Stomach (tissue), 9 donors: ENCODE results near the gene RBFOX2. TPM values are rescaled to one million over a fixed set of nuclear protein-coding genes. Genes with fewer than 3 reads are reported as not detected.
A peak's percentile ranks its signal among the peaks of the same experiment; 100 is the strongest.

ENCODE experiments used
- DNase-seq, 2 donors: peaks; one replicate each; pipeline versions ENCODE4 v3.0.0 to v3.0.0-alpha.2; 2013 to 2019
- H3K27ac ChIP-seq, 5 donors: fragments of 200-600 bp in 4 of 5; sonication (generic) in 4 of 5; one replicate each; pipeline ENCODE4 v1.5.1; 2013 to 2019; ENCODE audit warnings: mild to moderate bottlenecking in 1 of 5, moderate library complexity in 1 of 5
- H3K27me3 ChIP-seq, 3 donors: fragments of 200-600 bp; sonication (generic); one replicate each; pipeline ENCODE4 v1.5.1; 2017 to 2019; ENCODE audit warnings: mixed run types in 1 of 3
- H3K36me3 ChIP-seq, 4 donors: fragments of 200-600 bp; sonication (generic); 1 replicate in 3 of 4; 2 replicates in 1 of 4; pipeline ENCODE4 v1.5.1; 2016 to 2019
- H3K4me1 ChIP-seq, 4 donors: fragments of 200-600 bp; sonication (generic); one replicate each; pipeline ENCODE4 v1.5.1; 2016 to 2019
- H3K4me3 ChIP-seq, 4 donors: fragments of 200-600 bp; sonication (generic) in 3 of 4; one replicate each; pipeline ENCODE4 v1.5.1; 2016 to 2019; ENCODE audit warnings: mild to moderate bottlenecking in 1 of 4
- H3K9me3 ChIP-seq, 4 donors: fragments of 200-600 bp; sonication (generic); one replicate each; pipeline ENCODE4 v1.5.1; 2016 to 2019
- CTCF ChIP-seq, 7 experiments: fragments of 450-650 bp in 4 of 7; fragments of 200-600 bp in 3 of 7; sonication (generic) in 3 of 7; IDR thresholded peaks; one replicate each; pipeline ENCODE4 v1.5.1; 2016 to 2019; ENCODE audit warnings: antibody characterized with exemption in 7 of 7, control low read depth in 2 of 7, mild to moderate bottlenecking in 1 of 7
- EP300 ChIP-seq: sonication (generic); formaldehyde crosslinking; IDR thresholded peaks from one replicate; pipeline ENCODE4 v1.6.1; 2017; ENCODE audit warnings: antibody characterized with exemption
- POLR2A ChIP-seq, 4 donors: fragments of 450-650 bp; IDR thresholded peaks; one replicate each; pipeline ENCODE4 v1.6.1; 2016; ENCODE audit warnings: antibody characterized with exemption in 4 of 4, control low read depth in 2 of 4, mild to moderate bottlenecking in 1 of 4, moderate library complexity in 1 of 4
- POLR2AphosphoS5 ChIP-seq, 3 donors: sonication (generic); formaldehyde crosslinking; IDR thresholded peaks; one replicate each; pipeline ENCODE4 v1.6.1; 2016; ENCODE audit warnings: antibody characterized with exemption in 3 of 3
- WGBS, 5 donors: extraction: QIAGEN DNeasy Blood & Tissue Kit in 3 of 5; methylation state at CpG; one replicate each; pipeline versions ENCODE4 v1.1.5 to v1.1.7; 2013 to 2018; 5-methylcytosine and 5-hydroxymethylcytosine counted together
- intact Hi-C: fragments of 100-400 bp; cut with DNase I; formaldehyde crosslinking; loops from one replicate; pipeline ENCODE4 v1.15.1; 2023; ENCODE audit warnings: low total_unique reads
- polyA plus RNA-seq, 3 donors: library from polyadenylated mRNA; stranded (reverse); fragments of 200-250 nt; gene quantifications; one replicate each; pipeline ENCODE4 v1.2.3, GENCODE V29; 2013
- total RNA-seq, 5 donors: library from RNA; depleted of rRNA; stranded (reverse); fragments of >200 nt; gene quantifications; one replicate each; pipeline versions ENCODE4 v1.1.0 to v1.2.3, GENCODE V29; 2014 to 2016
- donor health status: healthy with polysubstance abuse.
- donor health status: Bipolar disorder and iron deficiency.
- donor health status: healthy.

Gene RBFOX2
- total and polyA plus RNA-seq, 8 donors: 14.9 to 176 (median 46.7) TPM

- Histone ChIP-seq H3K27me3 (no peaks in the 10 kb centered on the region), H3K9me3 (no peaks in the 10 kb centered on the region), H3K4me1 (peaks cover 0 to 16% (median 5%) of the 10 kb centered on the region in 4 donors), H3K4me3 (no peak overlapping the region), H3K36me3 (peaks cover 0 to 10% (median 2%) of the 10 kb centered on the region in 4 donors), H3K27ac (no peak overlapping the region)
- intact Hi-C loops: no loop called here
- peak in 1 of 2 donors; percentile 88 for DNase-seq
- TF ChIP-seq POLR2AphosphoS5 (IDR thresholded peaks at IDR 0.05) (peak in 2 of 3 donors; percentile 51 to 71), EP300 (no peak), POLR2A (IDR thresholded peaks at IDR 0.05) (no peak), CTCF (IDR thresholded peaks at IDR 0.05) (peak in 5 of 7 experiments; percentile 27 to 71 (median 50))
These were observed 97.7 kb downstream of the RBFOX2 start for GRCh38 chr22:35930933-35931332.

GRCh38 chr22:35928285-35928798 is 100.3 kb downstream of the RBFOX2 start:
- Histone ChIP-seq H3K36me3 (no peaks in the 10 kb centered on the region), H3K4me3 (no peak overlapping the region), H3K4me1 (peaks cover 0 to 18% (median 5%) of the 10 kb centered on the region in 4 donors), H3K27me3 (no peaks in the 10 kb centered on the region), H3K9me3 (no peaks in the 10 kb centered on the region), H3K27ac (no peak overlapping the region)
- intact Hi-C loops: no loop called here
- 49 to 68% (median 59%) methylated on average over 3 of the region's 3 CpGs for WGBS, 5 donors
- TF ChIP-seq CTCF (IDR thresholded peaks at IDR 0.05) (no peak), POLR2A (IDR thresholded peaks at IDR 0.05) (no peak), EP300 (no peak), POLR2AphosphoS5 (IDR thresholded peaks at IDR 0.05) (no peak)
- DNase-seq: no peak

DNA sequence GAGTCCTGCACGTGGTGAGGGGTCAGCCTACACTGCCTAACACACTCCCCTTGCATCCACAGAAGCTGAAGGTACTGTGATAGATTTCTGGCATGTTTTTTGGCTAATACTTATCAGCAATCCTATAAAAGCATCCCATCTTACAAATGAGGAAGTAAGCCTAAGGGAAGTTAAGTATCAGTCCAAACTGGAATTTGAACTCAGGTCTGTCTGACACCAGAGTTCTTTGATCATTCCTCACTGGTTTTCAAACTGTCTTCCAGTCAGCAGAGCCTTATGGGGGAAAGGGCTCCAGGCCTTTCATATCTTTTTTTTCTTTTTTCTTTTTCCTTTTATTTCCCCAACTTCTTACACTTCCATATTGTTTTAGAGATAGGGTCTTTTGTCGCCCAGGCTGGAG is 105.6 kb downstream of the RBFOX2 start:
- no peak for DNase-seq
- Histone ChIP-seq H3K36me3 (no peaks in the 10 kb centered on the region), H3K9me3 (no peaks in the 10 kb centered on the region), H3K27me3 (no peaks in the 10 kb centered on the region), H3K4me3 (no peak overlapping the region), H3K4me1 (peaks cover 9 to 59% (median 30%) of the 10 kb centered on the region in 4 donors), H3K27ac (peak overlapping the region in 2 of 5 donors; percentile 69 to 72)
- WGBS, 5 donors: 76 to 92% (median 88%) methylated on average over 2 of the region's 2 CpGs
- intact Hi-C loops: no loop called here
- no peak for TF ChIP-seq EP300
- no peak for TF ChIP-seq POLR2A (IDR thresholded peaks at IDR 0.05)
- TF ChIP-seq POLR2AphosphoS5 (IDR thresholded peaks at IDR 0.05): no peak
- no peak for TF ChIP-seq CTCF (IDR thresholded peaks at IDR 0.05)

DNA sequence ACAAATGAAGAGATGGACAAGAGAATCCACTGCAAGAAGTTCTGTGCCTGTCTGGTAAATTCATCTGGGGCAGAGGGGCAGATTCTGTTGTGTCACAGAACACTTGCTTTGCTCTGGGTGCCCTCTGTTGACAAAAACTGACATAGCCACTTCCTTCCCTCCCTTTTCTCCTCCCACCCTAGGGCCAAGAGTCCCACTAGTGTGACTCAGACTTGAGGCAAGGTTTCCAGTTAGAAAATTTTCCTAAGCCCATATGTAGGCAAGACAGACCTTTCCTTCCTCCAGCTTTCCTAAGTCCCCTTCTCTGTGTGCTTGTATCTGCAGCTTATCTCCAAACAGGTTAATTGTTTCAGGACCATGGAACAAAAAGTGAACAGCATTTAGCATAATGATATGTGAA is 106.8 kb downstream of the RBFOX2 start:
- Histone ChIP-seq H3K9me3 (no peaks in the 10 kb centered on the region), H3K27me3 (no peaks in the 10 kb centered on the region), H3K36me3 (no peaks in the 10 kb centered on the region), H3K4me1 (peaks cover 9 to 65% (median 33%) of the 10 kb centered on the region in 4 donors), H3K27ac (peak overlapping the region in 4 of 5 donors; percentile 31 to 79 (median 70)), H3K4me3 (no peak overlapping the region)
- peak in 5 of 7 experiments; percentile 39 to 60 (median 54) for TF ChIP-seq CTCF (IDR thresholded peaks at IDR 0.05)
- TF ChIP-seq EP300: no peak
- TF ChIP-seq POLR2AphosphoS5 (IDR thresholded peaks at IDR 0.05): peak in 1 of 3 donors; percentile 87
- intact Hi-C loops: no loop called here
- DNase-seq: peak; percentile 53 to 90
